Suprapubic skin (tissue), 4 donors: ENCODE data around the gene ZNF664.

ENCODE experiments used
- EP300 ChIP-seq: sonication (generic); formaldehyde crosslinking; IDR thresholded peaks from one replicate; pipeline ENCODE4 v1.6.1; 2017; ENCODE audit warnings: antibody characterized with exemption
- POLR2AphosphoS5 ChIP-seq, 3 donors: sonication (generic); formaldehyde crosslinking; IDR thresholded peaks; one replicate each; pipeline ENCODE4 v1.6.1; 2017; ENCODE audit warnings: antibody characterized with exemption in 3 of 3
- TF ChIP-seq, protein P1 (sequence below), 2 donors: fragments of 200-600 bp in 1 of 2; fragments of 450-650 bp in 1 of 2; sonication (generic) in 1 of 2; IDR thresholded peaks; one replicate each; pipeline ENCODE4 v1.5.1; 2016 to 2019; ENCODE audit warnings: antibody characterized with exemption in 2 of 2, mild to moderate bottlenecking in 1 of 2, moderate library complexity in 1 of 2

DNA sequence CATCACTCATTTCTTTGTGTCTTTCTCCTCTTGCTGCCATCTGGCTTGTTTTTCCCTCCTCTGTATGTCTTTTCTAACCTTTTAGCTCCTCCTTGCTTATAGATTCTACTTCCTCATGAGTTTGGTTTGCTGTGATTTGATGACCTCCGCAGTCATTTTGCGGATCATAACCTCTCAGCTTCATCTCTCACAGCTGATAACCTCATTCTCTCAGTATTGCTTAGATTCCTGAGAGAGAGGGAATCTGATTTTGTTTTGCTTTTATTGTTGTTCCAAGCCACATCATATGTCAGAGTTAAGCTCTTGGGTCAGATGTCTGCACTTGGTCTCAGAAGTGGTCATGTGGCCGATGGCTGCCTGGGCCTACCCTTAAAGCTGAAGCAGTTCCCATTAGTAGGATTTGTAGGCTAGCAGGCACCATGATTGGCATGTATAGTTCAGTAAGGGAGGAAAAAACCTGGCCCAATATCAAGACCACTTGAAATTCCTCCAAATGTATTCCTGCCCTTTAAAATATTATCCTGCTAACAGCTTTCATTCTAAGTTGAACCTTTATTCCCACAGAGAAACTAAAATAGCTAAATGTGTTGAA lies 13.5 kb downstream of the ZNF664 start:
- TF ChIP-seq, protein P1, sequence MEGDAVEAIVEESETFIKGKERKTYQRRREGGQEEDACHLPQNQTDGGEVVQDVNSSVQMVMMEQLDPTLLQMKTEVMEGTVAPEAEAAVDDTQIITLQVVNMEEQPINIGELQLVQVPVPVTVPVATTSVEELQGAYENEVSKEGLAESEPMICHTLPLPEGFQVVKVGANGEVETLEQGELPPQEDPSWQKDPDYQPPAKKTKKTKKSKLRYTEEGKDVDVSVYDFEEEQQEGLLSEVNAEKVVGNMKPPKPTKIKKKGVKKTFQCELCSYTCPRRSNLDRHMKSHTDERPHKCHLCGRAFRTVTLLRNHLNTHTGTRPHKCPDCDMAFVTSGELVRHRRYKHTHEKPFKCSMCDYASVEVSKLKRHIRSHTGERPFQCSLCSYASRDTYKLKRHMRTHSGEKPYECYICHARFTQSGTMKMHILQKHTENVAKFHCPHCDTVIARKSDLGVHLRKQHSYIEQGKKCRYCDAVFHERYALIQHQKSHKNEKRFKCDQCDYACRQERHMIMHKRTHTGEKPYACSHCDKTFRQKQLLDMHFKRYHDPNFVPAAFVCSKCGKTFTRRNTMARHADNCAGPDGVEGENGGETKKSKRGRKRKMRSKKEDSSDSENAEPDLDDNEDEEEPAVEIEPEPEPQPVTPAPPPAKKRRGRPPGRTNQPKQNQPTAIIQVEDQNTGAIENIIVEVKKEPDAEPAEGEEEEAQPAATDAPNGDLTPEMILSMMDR (IDR thresholded peaks at IDR 0.05): no peak
- TF ChIP-seq POLR2AphosphoS5 (IDR thresholded peaks at IDR 0.05) (no peak), EP300 (no peak)
